GM21515 (cell line): ENCODE data around the gene PRKACB.
A peak's percentile ranks its signal among the peaks of the same experiment; 100 is the strongest.
"Not testable (repeated sequence)": the region's sequence is repeated elsewhere in the genome, so short reads cannot be mapped to it uniquely, and the experiment has no call there.

Experiments used
- ATAC-seq: cut with Tn5 transposase; IDR thresholded peaks from one replicate; pipeline ENCODE4 v1.9.1; 2021; ENCODE audit not compliant: unreplicated experiment

Gene PRKACB

DNA sequence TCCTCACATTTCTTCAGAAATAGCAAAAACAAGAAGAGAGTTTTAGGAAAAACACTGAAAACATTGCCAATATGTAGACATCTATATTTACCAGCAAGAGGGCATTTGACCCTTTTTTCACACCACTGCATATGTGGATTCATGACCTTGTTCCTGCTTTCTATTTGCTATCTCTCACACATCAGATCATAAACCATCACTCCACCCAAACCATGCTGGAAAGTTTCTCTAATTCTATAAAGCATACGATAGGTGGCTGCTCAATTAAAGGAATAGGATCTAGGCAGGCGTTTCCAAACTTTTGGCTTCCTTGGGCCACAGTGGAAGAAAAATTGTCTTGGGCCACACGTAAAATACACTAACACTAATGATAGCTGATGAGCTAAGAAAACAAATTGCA, 121.8 kb downstream of the PRKACB start:
- ATAC-seq, result no peak

DNA sequence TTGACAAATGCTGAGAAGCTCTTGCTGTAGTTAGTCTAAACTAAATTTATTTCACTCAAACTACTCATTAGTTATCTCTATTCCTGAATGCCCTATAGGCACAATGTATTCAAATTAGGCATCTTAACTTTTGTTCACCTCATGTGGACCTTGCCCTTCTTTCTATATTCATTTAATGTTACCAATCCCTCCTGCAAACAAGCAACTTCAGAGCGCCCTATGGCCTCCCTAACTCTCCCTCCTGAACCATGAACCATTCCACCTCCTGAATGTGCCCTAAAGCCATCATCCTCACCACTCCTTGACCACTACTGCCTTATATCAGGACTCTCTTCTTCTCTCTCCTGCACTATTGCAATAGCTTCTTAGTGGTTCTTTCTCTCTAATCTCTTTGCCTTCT, 122.7 kb downstream of the PRKACB start:
- ATAC-seq, result no peak

GRCh38 chr1:84267476-84267875, 123.4 kb downstream of the PRKACB start:
- ATAC-seq, result no peak

DNA sequence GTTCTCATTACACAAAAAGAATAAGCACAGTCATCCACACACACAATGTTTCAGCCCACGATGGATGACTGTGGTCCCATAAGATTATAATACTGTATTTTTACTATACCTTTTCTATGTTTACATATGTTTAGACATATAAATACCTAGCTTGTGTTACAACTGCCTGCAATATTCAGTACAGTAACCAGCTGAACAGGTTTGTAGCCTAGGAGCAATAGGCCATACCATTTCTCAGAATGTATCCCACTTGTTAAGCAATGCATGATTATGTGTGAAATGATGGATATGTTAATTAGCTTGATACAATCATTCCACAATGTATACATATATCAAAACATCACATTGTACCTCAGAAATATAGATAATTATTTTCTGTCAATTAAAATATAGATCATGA, 124.3 kb downstream of the PRKACB start:
- no peak for ATAC-seq

DNA sequence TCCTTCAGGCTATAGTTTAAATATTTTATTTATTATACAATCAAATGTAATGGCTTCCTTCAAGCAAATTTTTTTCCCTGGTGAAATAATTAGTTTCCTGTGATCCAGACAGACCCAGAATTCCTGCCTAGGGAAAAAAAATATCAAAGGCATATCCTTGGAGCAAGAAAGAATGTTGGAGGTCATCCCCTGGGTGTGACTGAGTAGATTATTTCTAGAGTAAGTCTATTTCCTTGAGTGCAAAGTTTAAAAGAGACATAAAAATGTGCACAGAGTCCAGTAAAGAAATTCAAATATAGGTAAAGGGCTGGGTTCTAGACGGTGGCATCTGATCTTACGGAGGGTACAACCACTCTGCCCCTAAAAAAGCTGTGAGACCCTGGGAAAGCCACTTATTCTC, 125.2 kb downstream of the PRKACB start:
- no peak for ATAC-seq

- peak; percentile 98 for ATAC-seq
These were observed 127.5 kb downstream of the PRKACB start for GRCh38 chr1:84271441-84272151.

DNA sequence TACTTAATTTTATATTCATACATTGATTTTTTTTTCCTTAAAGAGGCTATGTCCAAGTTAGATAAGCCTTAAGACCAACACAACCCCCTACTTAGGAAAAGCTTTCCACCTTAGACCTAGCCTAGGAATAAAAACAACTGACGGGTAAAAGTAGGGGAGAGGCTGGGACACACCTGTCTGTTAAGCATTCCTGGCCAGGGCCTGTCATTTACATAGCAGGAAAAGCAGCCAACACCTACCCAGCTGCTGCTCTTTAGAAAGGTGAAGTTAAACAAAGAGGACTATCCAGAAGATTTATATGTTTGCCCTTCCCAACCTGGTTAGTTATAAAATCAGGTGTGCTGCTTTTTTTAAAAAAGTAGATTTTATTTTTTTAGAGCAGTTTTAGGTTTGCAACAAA, 128.3 kb downstream of the PRKACB start:
- ATAC-seq, result no peak

DNA sequence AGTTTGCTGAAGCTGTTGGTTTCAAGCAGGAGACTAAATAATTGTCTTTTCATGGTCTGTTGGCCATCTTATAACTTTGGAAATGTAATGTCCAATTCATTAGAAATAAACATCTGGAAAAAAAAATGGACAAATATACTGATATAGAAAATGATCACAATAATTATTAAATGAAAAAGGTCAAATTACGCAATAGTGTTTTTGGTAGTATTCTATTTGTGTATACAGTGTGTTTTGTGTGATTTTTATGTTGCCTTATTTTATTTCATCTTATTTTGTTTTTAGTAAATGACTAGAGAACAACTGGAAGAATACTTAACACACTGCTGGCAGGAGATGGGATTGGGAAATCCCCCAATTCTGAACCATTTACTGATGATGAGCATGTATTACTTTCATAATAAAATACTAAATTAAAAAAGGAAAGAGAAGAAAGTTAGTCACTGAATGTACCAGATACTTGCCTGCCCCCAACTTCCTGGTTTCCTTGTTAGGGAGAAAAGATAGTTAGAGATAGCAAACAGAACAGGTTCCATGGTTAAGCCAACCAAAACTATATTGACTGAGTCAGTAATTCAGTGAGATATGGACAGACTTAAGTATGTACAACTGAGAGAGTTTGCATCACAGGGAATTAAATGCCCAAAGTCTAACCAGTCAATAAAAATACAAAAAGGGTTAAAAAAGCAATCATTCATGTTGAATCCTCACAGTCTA, 133.4 kb downstream of the PRKACB start:
- ATAC-seq, result no peak

- ATAC-seq, result no peak
These were observed 134.8 kb downstream of the PRKACB start for GRCh38 chr1:84278905-84279304.

DNA sequence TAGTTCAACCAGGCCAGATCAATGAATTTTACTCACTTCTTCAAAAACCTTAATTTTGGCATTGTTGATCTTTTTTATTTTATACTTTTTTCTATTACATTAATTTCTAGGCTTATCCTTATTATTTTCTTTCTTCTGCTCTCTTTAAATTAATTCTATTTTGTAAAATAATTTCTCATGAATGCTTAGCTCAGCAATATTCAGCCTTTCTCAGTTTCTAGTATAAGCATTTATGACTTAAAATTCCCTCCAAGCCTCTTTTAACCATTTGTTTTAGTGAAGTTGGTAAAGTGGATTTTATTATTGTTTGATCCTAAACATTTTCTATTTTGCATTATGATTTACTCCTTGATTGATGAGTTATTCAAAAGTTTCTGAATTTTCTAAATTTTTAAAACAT, 136.8 kb downstream of the PRKACB start:
- no peak for ATAC-seq

GRCh38 chr1:84282780-84283333, 138.8 kb downstream of the PRKACB start:
- no peak for ATAC-seq

GRCh38 chr1:84283381-84283780, 139.3 kb downstream of the PRKACB start:
- no peak for ATAC-seq

GRCh38 chr1:84286071-84286470, 142.0 kb downstream of the PRKACB start:
- ATAC-seq, result no peak

DNA sequence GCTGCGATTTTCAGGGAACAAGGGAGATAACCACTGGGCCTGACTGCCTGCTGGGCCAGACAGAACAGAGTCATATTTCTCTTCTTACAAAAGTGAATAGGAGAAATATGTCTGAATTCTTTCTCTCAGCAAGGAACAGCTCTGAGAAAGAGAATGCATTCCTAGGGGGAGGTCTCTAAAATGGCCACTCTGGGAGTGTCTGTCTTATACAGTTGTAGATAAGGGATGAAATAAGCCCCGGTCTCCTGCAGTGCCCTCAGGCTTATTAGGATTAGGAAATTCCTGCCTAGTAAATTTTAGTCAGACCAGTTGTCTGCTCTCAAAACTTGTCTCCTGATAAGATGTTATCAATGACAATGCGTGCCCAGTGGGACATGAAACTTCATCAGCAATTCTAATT, 143.3 kb downstream of the PRKACB start:
- not testable (repeated sequence) for ATAC-seq
